Measurements from ENCODE around the gene ZBTB7C. TPM values are rescaled to one million over a fixed set of nuclear protein-coding genes. Genes with fewer than 3 reads are reported as not detected.

The ZBTB7C gene
- total RNA-seq, 1 donor from 2014 or later = 0.11 TPM

DNA sequence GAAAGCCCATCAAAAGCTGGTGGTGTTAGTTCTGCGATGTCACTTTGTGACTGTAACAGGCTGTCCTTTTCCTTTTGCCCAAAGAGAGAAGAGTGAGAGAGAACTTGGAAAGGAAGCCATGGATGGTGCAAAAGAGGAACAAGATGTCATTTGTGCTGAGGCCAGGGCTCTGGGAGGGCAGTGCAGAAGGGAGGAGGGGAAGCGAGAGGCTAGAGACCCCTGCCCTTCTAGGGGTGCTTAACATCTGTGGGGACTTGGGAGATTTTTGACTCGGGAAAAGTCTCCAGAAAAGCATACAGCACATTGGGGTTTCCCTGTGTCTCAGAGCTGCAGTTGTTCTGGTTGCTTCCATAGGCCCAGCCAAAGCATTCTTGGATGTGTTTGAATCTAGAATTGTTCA is 49.6 kb downstream of the ZBTB7C start:
- peaks cover 62% of the 10 kb centered on the region for H3K27me3 Mint-ChIP-seq (ENCODE audit: unreplicated experiment)
- DNase-seq (ENCODE audit: extremely low spot score, unreplicated experiment) = no peak

DNA sequence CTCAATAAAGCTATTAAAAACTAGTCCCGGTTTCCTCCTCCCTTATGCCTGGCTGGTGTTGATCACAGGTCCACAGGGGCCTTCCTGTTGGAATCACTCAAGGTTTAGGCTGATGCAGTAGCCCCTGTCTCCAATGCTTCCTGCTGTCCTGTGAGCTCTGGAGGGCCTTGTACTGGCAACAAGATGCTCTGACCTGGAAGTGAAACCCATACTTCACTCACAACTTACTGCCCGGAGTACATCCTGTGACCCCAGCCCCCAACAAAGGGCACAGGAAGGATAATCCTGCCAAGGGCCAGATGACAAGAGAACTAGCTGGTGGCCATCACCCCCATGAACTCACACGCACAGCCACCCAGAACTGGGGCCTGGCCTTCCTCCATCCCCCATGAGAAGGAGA is 50.3 kb downstream of the ZBTB7C start:
- no peak overlapping the region for H3K27ac Mint-ChIP-seq (ENCODE audit: unreplicated experiment)
- no peak for DNase-seq (ENCODE audit: extremely low spot score, unreplicated experiment)
- TF ChIP-seq, protein P1, sequence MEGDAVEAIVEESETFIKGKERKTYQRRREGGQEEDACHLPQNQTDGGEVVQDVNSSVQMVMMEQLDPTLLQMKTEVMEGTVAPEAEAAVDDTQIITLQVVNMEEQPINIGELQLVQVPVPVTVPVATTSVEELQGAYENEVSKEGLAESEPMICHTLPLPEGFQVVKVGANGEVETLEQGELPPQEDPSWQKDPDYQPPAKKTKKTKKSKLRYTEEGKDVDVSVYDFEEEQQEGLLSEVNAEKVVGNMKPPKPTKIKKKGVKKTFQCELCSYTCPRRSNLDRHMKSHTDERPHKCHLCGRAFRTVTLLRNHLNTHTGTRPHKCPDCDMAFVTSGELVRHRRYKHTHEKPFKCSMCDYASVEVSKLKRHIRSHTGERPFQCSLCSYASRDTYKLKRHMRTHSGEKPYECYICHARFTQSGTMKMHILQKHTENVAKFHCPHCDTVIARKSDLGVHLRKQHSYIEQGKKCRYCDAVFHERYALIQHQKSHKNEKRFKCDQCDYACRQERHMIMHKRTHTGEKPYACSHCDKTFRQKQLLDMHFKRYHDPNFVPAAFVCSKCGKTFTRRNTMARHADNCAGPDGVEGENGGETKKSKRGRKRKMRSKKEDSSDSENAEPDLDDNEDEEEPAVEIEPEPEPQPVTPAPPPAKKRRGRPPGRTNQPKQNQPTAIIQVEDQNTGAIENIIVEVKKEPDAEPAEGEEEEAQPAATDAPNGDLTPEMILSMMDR (IDR thresholded peaks at IDR 0.05) = no peak
- H3K9me3 Mint-ChIP-seq (ENCODE audit: unreplicated experiment) = no peaks in the 10 kb centered on the region
- peaks cover 66% of the 10 kb centered on the region for H3K27me3 Mint-ChIP-seq (ENCODE audit: unreplicated experiment)
- H3K36me3 Mint-ChIP-seq (ENCODE audit: unreplicated experiment) = no peaks in the 10 kb centered on the region
- no peaks in the 10 kb centered on the region for H3K4me1 Mint-ChIP-seq (ENCODE audit: unreplicated experiment)
- no peak overlapping the region for H3K4me3 Mint-ChIP-seq (ENCODE audit: unreplicated experiment)

More for the DNA sequence above, 49.6 kb downstream of the ZBTB7C start:
- Mint-ChIP-seq H3K9me3 (ENCODE audit: unreplicated experiment) (no peaks in the 10 kb centered on the region), H3K4me3 (ENCODE audit: unreplicated experiment) (no peak overlapping the region), H3K27ac (ENCODE audit: unreplicated experiment) (no peak overlapping the region), H3K36me3 (ENCODE audit: unreplicated experiment) (no peaks in the 10 kb centered on the region), H3K4me1 (ENCODE audit: unreplicated experiment) (no peaks in the 10 kb centered on the region)
- TF ChIP-seq, protein P1 (IDR thresholded peaks at IDR 0.05) = no peak

DNA sequence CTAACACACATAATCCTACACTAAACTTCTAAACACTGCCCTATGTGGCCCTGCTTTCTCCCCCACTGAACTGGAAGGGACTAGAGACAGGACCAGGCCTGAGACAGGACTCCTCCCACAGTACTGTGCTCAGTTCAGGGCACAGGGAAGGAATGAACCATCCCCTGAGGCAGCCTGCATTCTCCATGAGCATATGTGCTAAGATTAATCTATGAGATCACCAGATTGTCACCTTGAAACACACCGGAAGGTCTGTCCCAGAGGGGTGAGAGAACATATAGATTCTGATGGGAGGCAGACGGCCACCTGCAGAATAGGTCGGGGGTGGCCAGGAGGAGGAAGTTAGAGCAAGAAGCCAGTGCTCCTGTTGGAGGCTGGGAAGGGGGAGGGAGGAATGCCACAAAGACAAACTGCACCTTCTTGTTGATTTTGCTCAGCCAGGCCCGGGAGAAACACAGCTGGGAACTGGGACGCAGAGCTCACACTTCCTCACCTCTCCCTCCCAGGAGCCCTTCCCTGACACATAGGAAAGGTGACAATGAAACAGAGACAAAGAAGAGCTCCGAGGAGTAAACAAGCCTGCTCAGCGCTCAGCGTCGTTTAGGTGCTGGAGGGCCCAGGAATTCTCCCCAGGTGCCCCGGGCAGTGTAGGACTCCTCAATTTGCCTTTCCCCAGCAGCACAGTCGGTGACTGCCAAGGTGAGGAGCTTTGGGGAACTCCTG is 52.1 kb downstream of the ZBTB7C start:
- no peak overlapping the region for H3K27ac Mint-ChIP-seq (ENCODE audit: unreplicated experiment)
- H3K9me3 Mint-ChIP-seq (ENCODE audit: unreplicated experiment) = no peaks in the 10 kb centered on the region
- no peak for DNase-seq (ENCODE audit: extremely low spot score, unreplicated experiment)
- no peaks in the 10 kb centered on the region for H3K4me1 Mint-ChIP-seq (ENCODE audit: unreplicated experiment)
- H3K36me3 Mint-ChIP-seq (ENCODE audit: unreplicated experiment) = no peaks in the 10 kb centered on the region
- TF ChIP-seq, protein P1 (IDR thresholded peaks at IDR 0.05) = no peak
- H3K27me3 Mint-ChIP-seq (ENCODE audit: unreplicated experiment) = peaks cover 69% of the 10 kb centered on the region
- H3K4me3 Mint-ChIP-seq (ENCODE audit: unreplicated experiment) = no peak overlapping the region

DNA sequence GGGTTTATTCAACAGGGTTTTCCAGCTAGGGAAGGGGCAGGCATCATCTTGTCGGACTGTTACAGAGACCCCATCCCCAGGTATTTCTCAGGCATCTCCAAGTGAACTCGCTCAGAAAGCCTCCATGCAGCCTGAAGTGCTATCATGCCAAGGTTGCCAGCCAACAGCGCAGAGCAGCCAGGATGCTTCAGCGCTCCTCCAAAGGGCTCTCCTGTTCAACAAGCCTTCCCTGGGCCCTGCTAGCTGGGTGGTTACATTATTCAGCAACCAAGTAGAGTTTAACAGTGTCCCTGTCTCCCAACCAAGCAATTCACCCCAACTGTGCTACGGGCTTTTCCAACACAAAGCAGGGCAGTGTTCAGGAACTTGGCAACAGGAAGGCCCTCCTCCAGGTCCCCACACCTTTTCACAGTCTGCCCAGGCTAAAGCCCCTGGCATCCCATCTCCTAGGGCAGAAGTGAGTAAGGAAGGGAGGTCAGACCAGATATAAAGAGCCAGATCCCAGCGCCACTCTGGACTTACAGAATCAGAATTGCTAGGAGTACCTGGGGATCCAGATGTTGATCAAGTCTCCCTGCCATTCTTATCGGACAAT is 52.9 kb downstream of the ZBTB7C start:
- Mint-ChIP-seq H3K36me3 (ENCODE audit: unreplicated experiment) (no peaks in the 10 kb centered on the region), H3K4me1 (ENCODE audit: unreplicated experiment) (no peaks in the 10 kb centered on the region), H3K4me3 (ENCODE audit: unreplicated experiment) (no peak overlapping the region), H3K27ac (ENCODE audit: unreplicated experiment) (no peak overlapping the region), H3K27me3 (ENCODE audit: unreplicated experiment) (peaks cover 67% of the 10 kb centered on the region), H3K9me3 (ENCODE audit: unreplicated experiment) (no peaks in the 10 kb centered on the region)
- TF ChIP-seq, protein P1 (IDR thresholded peaks at IDR 0.05) = no peak
- no peak for DNase-seq (ENCODE audit: extremely low spot score, unreplicated experiment)

DNA sequence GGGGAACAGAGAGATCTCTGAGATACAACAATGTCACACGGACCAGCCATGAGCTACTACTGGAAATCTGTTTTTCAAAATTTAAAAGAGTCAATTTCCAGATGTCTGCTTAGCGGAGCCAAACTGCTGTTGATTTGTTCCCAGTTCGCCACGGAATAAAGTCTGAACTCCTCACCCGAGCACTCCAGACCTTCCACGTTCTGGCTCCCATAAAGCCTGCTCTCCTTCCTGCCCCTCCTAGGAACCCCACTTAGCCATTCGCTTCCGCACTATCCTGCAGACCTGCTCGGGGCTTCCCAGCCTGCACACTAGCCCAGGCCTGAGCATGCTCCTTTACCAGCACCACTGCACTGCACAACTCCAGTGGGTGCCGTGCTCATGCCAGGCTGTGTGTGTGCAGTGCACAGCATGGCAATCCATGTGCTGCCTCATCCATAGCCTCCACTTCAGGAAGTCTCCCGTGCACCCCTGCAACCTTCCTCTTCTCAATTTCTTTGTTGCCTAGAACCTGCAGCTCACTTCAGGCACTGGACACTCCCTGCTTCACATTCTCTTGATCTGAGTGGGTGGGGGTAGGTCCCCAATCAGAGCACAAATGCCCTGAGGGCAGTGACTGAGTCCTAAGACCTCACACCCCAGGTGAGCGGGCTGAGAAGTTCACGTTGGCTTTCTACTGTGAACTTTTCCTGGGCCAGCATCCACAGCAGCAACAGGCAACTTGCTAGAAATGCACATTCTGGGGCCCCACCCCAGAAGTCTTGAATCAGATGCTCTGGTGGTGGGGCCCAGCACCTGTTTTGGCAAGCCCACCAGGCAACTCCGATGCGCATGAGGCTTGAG is 53.7 kb downstream of the ZBTB7C start:
- H3K9me3 Mint-ChIP-seq (ENCODE audit: unreplicated experiment) = no peaks in the 10 kb centered on the region
- H3K4me1 Mint-ChIP-seq (ENCODE audit: unreplicated experiment) = no peaks in the 10 kb centered on the region
- TF ChIP-seq, protein P1 (IDR thresholded peaks at IDR 0.05) = no peak
- H3K36me3 Mint-ChIP-seq (ENCODE audit: unreplicated experiment) = no peaks in the 10 kb centered on the region
- H3K4me3 Mint-ChIP-seq (ENCODE audit: unreplicated experiment) = no peak overlapping the region
- H3K27me3 Mint-ChIP-seq (ENCODE audit: unreplicated experiment) = peaks cover 65% of the 10 kb centered on the region
- DNase-seq (ENCODE audit: extremely low spot score, unreplicated experiment) = no peak
- H3K27ac Mint-ChIP-seq (ENCODE audit: unreplicated experiment) = no peak overlapping the region

All from osteocyte (in vitro differentiated cells).